NB4 (cell line): ENCODE results near the gene STK32C.
"Not testable (repeated sequence)": the region's sequence is repeated elsewhere in the genome, so short reads cannot be mapped to it uniquely, and the experiment has no call there.

ENCODE experiments used
- DNase-seq: peaks from one replicate; pipeline ENCODE4 v3.0.0; 2010; ENCODE audit warnings: low read depth
- H3K4me3 ChIP-seq: one replicate; pipeline ENCODE4 v1.5.1; 2011; ENCODE audit warnings: mild to moderate bottlenecking, low read depth, low read length, moderate library complexity
- CTCF ChIP-seq: IDR thresholded peaks from one replicate; pipeline ENCODE4 v1.5.1; 2012; ENCODE audit warnings: low read depth, low read length
- MAX ChIP-seq: IDR thresholded peaks from 2 replicates; pipeline ENCODE4 v1.6.1; 2011; ENCODE audit warnings: low read depth, low read length
- MYC ChIP-seq: IDR thresholded peaks from 2 replicates; pipeline ENCODE4 v1.6.1; 2011; ENCODE audit warnings: low read depth, low read length
- POLR2A ChIP-seq: IDR thresholded peaks from 2 replicates; pipeline ENCODE4 v1.6.1; 2011; ENCODE audit warnings: mild to moderate bottlenecking; ENCODE audit not compliant: insufficient read length; ENCODE audit errors: extremely low read depth

Gene STK32C

GRCh38 chr10:132299371-132300336 lies 8.1 kb downstream of the STK32C start:
- TF ChIP-seq CTCF = no peak
- TF ChIP-seq POLR2A = no peak
- TF ChIP-seq MYC = no peak
- TF ChIP-seq MAX = no peak
- H3K4me3 ChIP-seq = no peak overlapping the region
- DNase-seq = no peak

GRCh38 chr10:132298038-132298881 lies 9.5 kb downstream of the STK32C start:
- TF ChIP-seq CTCF = no peak
- no peak for TF ChIP-seq MAX
- TF ChIP-seq MYC = no peak
- no peak for TF ChIP-seq POLR2A
- no peak overlapping the region for H3K4me3 ChIP-seq
- DNase-seq = no peak

- no peak overlapping the region for H3K4me3 ChIP-seq
- DNase-seq = no peak
- TF ChIP-seq POLR2A (no peak), MAX (no peak), MYC (no peak), CTCF (no peak)
Observed at GRCh38 chr10:132297526-132297925, 10.2 kb downstream of the STK32C start.

- TF ChIP-seq POLR2A (no peak), MAX (no peak), CTCF (no peak), MYC (no peak)
- no peak overlapping the region for H3K4me3 ChIP-seq
- no peak for DNase-seq
Observed at GRCh38 chr10:132296666-132297443, 10.9 kb downstream of the STK32C start.

- not testable (repeated sequence) for H3K4me3 ChIP-seq, DNase-seq
Observed at GRCh38 chr10:132295481-132295880, 12.3 kb downstream of the STK32C start.
